Measurements from ENCODE around the gene SLC26A8.
"Not testable (repeated sequence)": the region's sequence is repeated elsewhere in the genome, so short reads cannot be mapped to it uniquely, and the experiment has no call there.

The SLC26A8 gene

GRCh38 chr6:35920793-35921732 lies 103.4 kb downstream of the SLC26A8 start, which contains the start of gene SRPK1:
Gene SRPK1 (minus strand): TSS chr6:35921098. CDS start chr6:35921056, 42 bp downstream.
- Histone ChIP-seq H3K9me3 (ENCODE audit: insufficient read depth, low read length) (no peaks in the 10 kb centered on the region), H3K36me3 (ENCODE audit: low read length) (peaks cover 18% of the 10 kb centered on the region), H4K20me1 (ENCODE audit: low read depth, low read length) (peaks cover 15% of the 10 kb centered on the region), H3F3A (ENCODE audit: insufficient read depth) (0 out of 2 replicates have a peak, but pooled peaks cover 4% of the 10 kb centered on the region), H3K9me2 (replicated peaks; ENCODE audit: insufficient read depth, low read length) (no peaks in the 10 kb centered on the region), H3K4me2 (ENCODE audit: low read depth, low read length, poor library complexity, severe bottlenecking) (peak within 1 kb of the TSS; percentile 85), H3K4me3 (ENCODE audit: insufficient read depth, low read length, poor library complexity, severe bottlenecking) (peak within 1 kb of the TSS; percentile 90), H3K27me3 (ENCODE audit: low read length) (no peaks in the 10 kb centered on the region), H3K79me2 (ENCODE audit: insufficient read depth, low read length) (peaks cover 56% of the 10 kb centered on the region), H3K9ac (ENCODE audit: low read length) (peak within 1 kb of the TSS; percentile 78), H3K27ac (ENCODE audit: low read depth, low read length) (peak within 1 kb of the TSS; percentile 63), H2AFZ (ENCODE audit: low read depth, low read length, severe bottlenecking) (peak within 1 kb of the TSS; percentile 97)
- no peak for TF ChIP-seq EZH2phosphoT487 (conservative IDR thresholded peaks at IDR 0.05; ENCODE audit: low read length)
- no peak for TF ChIP-seq CTCF (IDR thresholded peaks at IDR 0.05; ENCODE audit: insufficient read depth, low read length, poor library complexity, severe bottlenecking)

GRCh38 chr6:35919827-35920751 lies 104.4 kb downstream of the SLC26A8 start:
- H3K27me3 ChIP-seq (ENCODE audit: low read length), result no peaks in the 10 kb centered on the region
- H3F3A ChIP-seq (ENCODE audit: insufficient read depth), result 0 out of 2 replicates have a peak, but pooled peaks cover 4% of the 10 kb centered on the region
- H3K36me3 ChIP-seq (ENCODE audit: low read length), result peaks cover 22% of the 10 kb centered on the region
- H3K4me2 ChIP-seq (ENCODE audit: low read depth, low read length, poor library complexity, severe bottlenecking), result peak overlapping the region; percentile 81
- peaks cover 15% of the 10 kb centered on the region for H4K20me1 ChIP-seq (ENCODE audit: low read depth, low read length)
- H2AFZ ChIP-seq (ENCODE audit: low read depth, low read length, severe bottlenecking), result peak overlapping the region; percentile 15
- peak overlapping the region; percentile 63 for H3K27ac ChIP-seq (ENCODE audit: low read depth, low read length)
- TF ChIP-seq EZH2phosphoT487 (conservative IDR thresholded peaks at IDR 0.05; ENCODE audit: low read length), result no peak
- TF ChIP-seq CTCF (IDR thresholded peaks at IDR 0.05; ENCODE audit: insufficient read depth, low read length, poor library complexity, severe bottlenecking), result no peak
- H3K9ac ChIP-seq (ENCODE audit: low read length), result peak overlapping the region; percentile 78
- H3K9me3 ChIP-seq (ENCODE audit: insufficient read depth, low read length), result no peaks in the 10 kb centered on the region
- H3K9me2 ChIP-seq (replicated peaks; ENCODE audit: insufficient read depth, low read length), result no peaks in the 10 kb centered on the region
- peaks cover 64% of the 10 kb centered on the region for H3K79me2 ChIP-seq (ENCODE audit: insufficient read depth, low read length)
- peak overlapping the region; percentile 90 for H3K4me3 ChIP-seq (ENCODE audit: insufficient read depth, low read length, poor library complexity, severe bottlenecking)

GRCh38 chr6:35919085-35919826 lies 105.2 kb downstream of the SLC26A8 start:
- no peaks in the 10 kb centered on the region for H3K27me3 ChIP-seq (ENCODE audit: low read length)
- H2AFZ ChIP-seq (ENCODE audit: low read depth, low read length, severe bottlenecking), result peak overlapping the region; percentile 15
- peaks cover 15% of the 10 kb centered on the region for H4K20me1 ChIP-seq (ENCODE audit: low read depth, low read length)
- peaks cover 27% of the 10 kb centered on the region for H3K36me3 ChIP-seq (ENCODE audit: low read length)
- TF ChIP-seq EZH2phosphoT487 (conservative IDR thresholded peaks at IDR 0.05; ENCODE audit: low read length), result no peak
- no peak for TF ChIP-seq CTCF (IDR thresholded peaks at IDR 0.05; ENCODE audit: insufficient read depth, low read length, poor library complexity, severe bottlenecking)
- no peaks in the 10 kb centered on the region for H3K9me3 ChIP-seq (ENCODE audit: insufficient read depth, low read length)
- no peaks in the 10 kb centered on the region for H3K9me2 ChIP-seq (replicated peaks; ENCODE audit: insufficient read depth, low read length)
- peak overlapping the region; percentile 78 for H3K9ac ChIP-seq (ENCODE audit: low read length)
- H3K27ac ChIP-seq (ENCODE audit: low read depth, low read length), result peak overlapping the region; percentile 63
- H3K4me3 ChIP-seq (ENCODE audit: insufficient read depth, low read length, poor library complexity, severe bottlenecking), result peak overlapping the region; percentile 90
- H3F3A ChIP-seq (ENCODE audit: insufficient read depth), result 0 out of 2 replicates have a peak, but pooled peaks cover 4% of the 10 kb centered on the region
- H3K79me2 ChIP-seq (ENCODE audit: insufficient read depth, low read length), result peaks cover 72% of the 10 kb centered on the region
- H3K4me2 ChIP-seq (ENCODE audit: low read depth, low read length, poor library complexity, severe bottlenecking), result peak overlapping the region; percentile 81

GRCh38 chr6:35916893-35917292 lies 107.5 kb downstream of the SLC26A8 start:
- not testable (repeated sequence) for H2AFZ ChIP-seq (ENCODE audit: low read depth, low read length, severe bottlenecking); H3K27ac ChIP-seq (ENCODE audit: low read depth, low read length); H3K27me3 ChIP-seq (ENCODE audit: low read length); H3F3A ChIP-seq (ENCODE audit: insufficient read depth); H3K4me3 ChIP-seq (ENCODE audit: insufficient read depth, low read length, poor library complexity, severe bottlenecking); H3K9me3 ChIP-seq (ENCODE audit: insufficient read depth, low read length); H3K9me2 ChIP-seq (replicated peaks; ENCODE audit: insufficient read depth, low read length)
- Histone ChIP-seq H3K79me2 (ENCODE audit: insufficient read depth, low read length) (peaks cover 88% of the 10 kb centered on the region), H3K9ac (ENCODE audit: low read length) (peak overlapping the region; percentile 78; the same call in 1 of the 2 replicates), H4K20me1 (ENCODE audit: low read depth, low read length) (peaks cover 15% of the 10 kb centered on the region), H3K4me2 (ENCODE audit: low read depth, low read length, poor library complexity, severe bottlenecking) (peak overlapping the region; percentile 81), H3K36me3 (ENCODE audit: low read length) (peaks cover 47% of the 10 kb centered on the region)
